GM12874 (cell line): ENCODE measurements around the gene GUCD1.

ENCODE experiments used
- CTCF ChIP-seq: IDR thresholded peaks from 2 replicates; pipeline ENCODE4 v1.5.1; 2011; ENCODE audit warnings: low read depth, mild to moderate bottlenecking, control low read depth, low read length, moderate library complexity; ENCODE audit not compliant: insufficient read depth

The GUCD1 gene

GRCh38 chr22:24548812-24549211, 6.1 kb downstream of the GUCD1 start:
- TF ChIP-seq CTCF: no peak

- no peak for TF ChIP-seq CTCF
These were observed 11.2 kb downstream of the GUCD1 start for GRCh38 chr22:24543679-24544243.

GRCh38 chr22:24543185-24543601, 11.7 kb downstream of the GUCD1 start:
- TF ChIP-seq CTCF: no peak

GRCh38 chr22:24542641-24543040, 12.3 kb downstream of the GUCD1 start:
- TF ChIP-seq CTCF: no peak

- no peak for TF ChIP-seq CTCF
These were observed 13.0 kb downstream of the GUCD1 start for GRCh38 chr22:24541681-24542515.

GRCh38 chr22:24540470-24540869, 14.5 kb downstream of the GUCD1 start:
- no peak for TF ChIP-seq CTCF

GRCh38 chr22:24536089-24536488, 18.8 kb downstream of the GUCD1 start:
- no peak for TF ChIP-seq CTCF
